ENCODE data around the gene CDADC1.

DNA sequence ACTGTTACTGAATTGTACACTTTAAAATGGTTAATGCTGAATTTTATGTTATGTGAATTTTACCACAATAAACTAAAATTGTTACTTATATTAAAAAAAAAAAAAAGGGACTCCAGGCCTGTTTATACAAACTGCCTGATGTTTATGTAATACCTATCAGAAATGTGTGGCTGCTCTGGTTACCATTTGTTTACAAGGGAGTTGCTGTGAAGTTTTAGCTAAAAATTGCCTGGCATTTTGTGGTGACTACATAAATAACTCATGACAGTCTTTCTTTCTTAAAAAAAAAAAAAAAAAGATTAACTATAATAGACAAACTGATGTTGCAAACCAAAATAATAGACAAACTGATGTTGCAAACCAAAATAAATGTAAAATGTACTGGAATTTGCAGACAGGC is 71.8 kb downstream of the CDADC1 start:
- TF ChIP-seq, protein P1, sequence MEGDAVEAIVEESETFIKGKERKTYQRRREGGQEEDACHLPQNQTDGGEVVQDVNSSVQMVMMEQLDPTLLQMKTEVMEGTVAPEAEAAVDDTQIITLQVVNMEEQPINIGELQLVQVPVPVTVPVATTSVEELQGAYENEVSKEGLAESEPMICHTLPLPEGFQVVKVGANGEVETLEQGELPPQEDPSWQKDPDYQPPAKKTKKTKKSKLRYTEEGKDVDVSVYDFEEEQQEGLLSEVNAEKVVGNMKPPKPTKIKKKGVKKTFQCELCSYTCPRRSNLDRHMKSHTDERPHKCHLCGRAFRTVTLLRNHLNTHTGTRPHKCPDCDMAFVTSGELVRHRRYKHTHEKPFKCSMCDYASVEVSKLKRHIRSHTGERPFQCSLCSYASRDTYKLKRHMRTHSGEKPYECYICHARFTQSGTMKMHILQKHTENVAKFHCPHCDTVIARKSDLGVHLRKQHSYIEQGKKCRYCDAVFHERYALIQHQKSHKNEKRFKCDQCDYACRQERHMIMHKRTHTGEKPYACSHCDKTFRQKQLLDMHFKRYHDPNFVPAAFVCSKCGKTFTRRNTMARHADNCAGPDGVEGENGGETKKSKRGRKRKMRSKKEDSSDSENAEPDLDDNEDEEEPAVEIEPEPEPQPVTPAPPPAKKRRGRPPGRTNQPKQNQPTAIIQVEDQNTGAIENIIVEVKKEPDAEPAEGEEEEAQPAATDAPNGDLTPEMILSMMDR (IDR thresholded peaks at IDR 0.05) = no peak
- TF ChIP-seq POLR2A (IDR thresholded peaks at IDR 0.05) = no peak

Data from sigmoid colon (tissue), 3 donors.